ENCODE data around the gene RAB35.

The RAB35 gene

GRCh38 chr12:120132054-120132836, 15.7 kb upstream of the RAB35 start:
- FAIRE-seq: no peak

DNA sequence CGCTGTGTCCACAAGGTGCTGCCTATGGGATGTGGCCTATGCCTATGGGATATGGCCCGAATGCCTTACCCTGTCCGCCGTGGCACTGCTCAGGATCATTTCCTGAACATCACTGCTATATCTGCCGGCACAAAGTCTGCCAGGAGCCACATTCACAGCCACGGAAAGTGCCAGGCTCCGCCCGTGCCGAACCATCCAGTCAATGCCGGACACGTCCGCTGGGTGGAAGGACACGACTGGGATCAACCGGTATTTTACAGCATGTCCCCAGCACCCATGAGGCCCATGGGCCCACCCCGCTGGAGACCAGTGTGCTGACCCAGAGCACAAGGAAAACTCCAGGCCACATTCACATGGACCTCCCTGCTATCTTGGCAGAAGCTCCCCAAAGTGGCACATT, 14.6 kb upstream of the RAB35 start:
- no peak for FAIRE-seq

- FAIRE-seq: no peak
Observed at GRCh38 chr12:120130011-120130410, 13.5 kb upstream of the RAB35 start.

DNA sequence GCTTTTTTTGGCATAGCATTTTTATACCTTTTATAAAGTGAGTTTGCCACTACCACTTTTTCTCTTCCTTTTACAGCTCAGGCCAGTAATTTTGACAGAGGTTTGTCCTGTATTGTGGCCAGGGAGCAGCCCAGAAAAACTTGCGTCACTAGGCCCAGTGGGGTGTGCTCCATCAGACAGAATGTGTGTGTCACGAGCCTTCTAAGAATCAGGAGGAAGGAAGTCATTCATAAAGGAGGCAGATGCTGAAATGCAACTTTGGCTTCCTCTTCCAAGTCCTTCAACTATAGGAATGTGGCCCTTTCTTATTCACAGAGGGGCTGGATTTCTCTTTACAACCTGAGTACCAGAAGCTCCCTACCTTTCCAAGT, 10.1 kb upstream of the RAB35 start:
- no peak for FAIRE-seq

DNA sequence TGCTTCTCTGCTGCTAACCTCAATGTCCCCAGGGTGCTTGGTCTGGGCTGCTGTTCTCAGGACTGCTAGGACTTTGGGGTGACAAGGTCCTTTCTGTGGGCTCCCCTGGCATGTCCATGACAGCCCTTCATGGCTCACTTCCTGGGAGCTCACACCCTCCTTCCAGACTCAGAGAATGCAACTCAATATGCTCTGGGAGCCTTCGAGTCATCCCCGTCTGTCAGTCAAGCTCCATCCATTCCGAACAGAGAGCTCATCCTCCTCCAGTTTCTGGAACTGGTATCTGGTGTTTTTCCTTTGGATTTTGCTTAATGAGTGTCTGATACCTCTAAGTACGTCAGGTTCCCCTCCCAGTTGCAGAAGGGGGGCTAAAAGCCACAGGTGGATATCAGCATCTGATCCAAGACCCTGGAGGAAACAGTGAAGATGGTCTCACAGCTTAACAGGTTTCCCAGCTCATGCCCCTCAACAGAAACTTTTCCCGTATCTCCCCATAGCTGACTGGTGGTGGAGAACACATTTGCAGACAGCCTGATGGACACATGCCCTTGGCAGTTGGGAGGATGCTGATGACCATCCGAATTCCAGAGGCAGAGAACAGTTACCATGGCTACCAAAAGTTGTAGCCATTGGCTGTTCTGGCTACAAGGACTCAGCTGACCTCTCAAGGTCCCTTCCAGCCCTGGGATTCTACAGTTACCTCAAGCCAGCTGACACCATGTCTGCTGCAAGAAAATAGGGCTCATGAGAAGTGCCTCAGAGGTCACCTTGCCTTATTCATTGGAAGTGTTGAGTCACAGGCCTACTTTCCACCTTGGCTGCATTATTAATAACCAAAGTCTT, 9.5 kb upstream of the RAB35 start:
- FAIRE-seq: no peak

GRCh38 chr12:120125029-120125428, 8.5 kb upstream of the RAB35 start:
- FAIRE-seq: no peak

DNA sequence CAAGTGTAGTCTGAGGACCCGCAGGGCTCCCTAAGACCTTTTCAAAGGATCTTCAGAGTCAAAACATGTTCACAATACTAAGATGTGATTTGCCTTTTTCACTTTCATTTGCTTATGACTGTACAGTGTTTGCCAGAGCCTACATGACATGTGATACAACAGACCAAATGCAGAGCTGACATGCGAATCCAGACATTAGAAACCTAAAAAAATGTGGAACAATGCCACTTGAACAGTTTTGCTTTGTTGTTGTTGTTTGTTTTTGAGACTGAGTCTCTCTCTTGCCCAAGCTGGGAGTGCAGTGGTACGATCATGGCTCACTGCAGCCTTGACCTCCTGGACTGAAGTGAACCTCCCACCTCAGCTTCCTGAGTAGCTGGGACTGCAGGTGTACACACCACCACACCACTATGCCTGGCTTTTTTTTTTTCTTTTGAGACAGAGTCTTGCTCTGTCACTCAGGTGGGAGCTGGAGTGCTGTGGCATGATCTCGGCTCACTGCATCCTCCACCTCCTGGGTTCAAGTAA, 5.3 kb upstream of the RAB35 start:
- FAIRE-seq: no peak

DNA sequence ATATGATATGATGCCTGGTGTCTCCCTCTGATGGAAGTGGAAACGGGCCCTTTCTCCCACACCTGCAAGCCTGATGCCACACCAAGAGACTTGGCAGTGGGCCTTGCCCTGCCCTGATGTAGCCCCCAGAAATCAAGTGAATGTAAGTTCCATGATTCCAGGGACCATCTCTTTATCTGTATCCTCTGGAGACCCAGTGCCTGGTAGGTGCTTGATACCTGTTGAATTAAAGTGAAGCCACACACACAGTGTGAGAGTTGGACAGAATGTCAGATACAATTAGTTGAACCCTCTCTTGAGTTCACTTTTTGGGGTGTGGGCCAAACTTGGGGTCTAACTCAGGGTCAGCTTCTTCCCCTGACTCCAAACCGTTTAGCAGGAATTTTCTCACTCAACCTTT, 4.8 kb upstream of the RAB35 start:
- FAIRE-seq: no peak

DNA sequence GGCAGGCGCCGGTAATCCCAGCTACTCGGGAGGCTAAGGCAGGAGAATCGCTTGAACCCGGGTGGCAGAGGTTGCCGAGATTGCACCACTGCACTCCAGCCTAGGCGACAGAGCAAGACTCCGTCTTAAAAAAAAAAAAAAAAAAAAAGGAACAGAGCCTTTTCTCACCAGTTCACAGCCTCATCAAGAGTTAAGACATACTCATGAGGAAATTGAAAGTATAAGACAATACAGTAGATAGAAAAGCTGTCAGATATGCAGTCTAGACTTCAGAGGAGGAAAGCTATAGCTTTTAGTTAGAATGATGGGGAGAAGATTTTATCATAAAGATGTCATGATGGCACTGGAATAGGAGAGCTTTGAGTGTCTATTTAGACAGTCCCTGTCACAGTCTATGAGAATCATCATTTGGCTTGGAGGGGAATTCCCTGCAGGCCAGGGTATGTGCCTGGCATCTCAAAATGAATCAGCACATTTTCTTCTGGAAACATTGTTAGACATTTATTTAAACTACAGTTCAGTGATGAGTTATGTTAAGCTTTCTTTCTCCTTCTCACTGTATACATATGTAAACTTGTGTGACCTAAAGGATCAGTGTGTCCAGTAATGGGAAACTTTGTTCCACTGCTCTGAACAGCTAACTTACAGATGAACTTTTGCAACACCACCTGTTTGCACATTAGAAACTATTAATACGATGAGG, 2.9 kb upstream of the RAB35 start:
- no peak for FAIRE-seq

- FAIRE-seq: no peak
Observed at GRCh38 chr12:120118321-120119061, 1.9 kb upstream of the RAB35 start.

GRCh38 chr12:120117961-120118320, 1.4 kb upstream of the RAB35 start:
- no peak for FAIRE-seq

GRCh38 chr12:120116792-120117651, 469 bp upstream of the RAB35 start:
- no peak for FAIRE-seq

- no peak for FAIRE-seq
Observed at GRCh38 chr12:120115692-120116440, 687 bp downstream of the RAB35 start.

DNA sequence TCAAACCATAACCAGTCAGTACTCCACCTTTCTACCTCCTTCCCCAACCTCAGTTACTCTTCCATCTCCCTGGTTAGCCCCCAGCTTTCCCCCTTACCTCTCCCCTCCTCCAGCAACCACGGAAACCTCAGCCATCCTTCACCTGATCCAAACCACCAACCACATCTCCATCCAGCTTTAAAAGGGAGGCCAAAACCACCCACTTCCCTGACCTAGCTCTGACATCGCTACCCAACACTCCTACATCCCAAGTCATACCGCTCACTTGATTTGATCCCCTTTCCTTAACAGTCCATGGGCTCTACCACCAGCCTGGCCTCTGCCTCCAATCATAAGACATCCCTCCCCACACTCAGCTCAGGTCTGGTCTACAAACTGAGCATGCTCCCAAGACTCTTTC, 1.5 kb downstream of the RAB35 start:
- FAIRE-seq: no peak

DNA sequence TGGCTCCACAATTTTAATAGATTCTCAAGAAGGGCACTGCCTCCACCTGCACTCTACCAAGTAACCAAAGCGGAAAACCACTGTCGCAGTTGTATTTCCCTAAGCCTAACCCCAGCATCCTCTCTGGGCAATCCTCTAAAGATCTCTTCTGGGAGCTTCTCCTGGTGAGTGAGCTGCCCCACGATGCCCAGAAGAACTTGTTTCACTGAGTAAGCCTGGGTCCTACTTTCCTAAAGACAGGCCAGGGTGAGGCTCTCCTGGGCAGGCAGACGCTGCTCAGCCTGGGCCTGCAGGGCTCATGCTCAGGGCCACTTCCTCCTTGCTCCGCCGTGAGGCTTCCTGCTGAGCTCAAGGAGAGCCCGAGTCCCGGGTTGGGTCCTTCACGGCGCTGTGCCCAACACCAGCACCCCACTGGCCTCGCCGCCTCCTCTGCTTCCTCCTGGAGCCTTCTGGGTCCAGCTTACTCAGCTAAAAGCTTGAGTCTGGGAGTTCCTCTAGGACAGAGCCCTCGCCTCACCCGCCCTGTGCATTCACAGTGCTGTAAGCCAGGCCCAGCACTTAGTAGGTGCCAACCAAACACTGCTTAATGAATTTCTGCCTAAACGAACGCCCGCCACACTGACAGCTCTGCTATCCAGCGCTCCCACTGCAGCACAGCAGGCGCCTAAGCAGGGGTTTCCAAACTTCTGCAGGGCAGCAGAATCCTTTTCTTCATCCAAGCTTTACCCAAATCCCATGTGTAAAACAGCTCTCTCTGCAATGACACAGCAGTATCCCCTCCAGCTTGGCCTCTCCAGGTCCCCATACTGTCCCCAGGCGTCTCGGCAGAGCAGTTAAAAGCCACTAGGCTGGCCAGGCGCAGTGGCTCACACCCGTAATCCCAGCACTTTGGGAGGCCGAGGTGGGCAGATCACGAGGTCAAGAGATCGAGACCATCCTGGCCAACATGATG, 5.7 kb downstream of the RAB35 start:
- FAIRE-seq: no peak

DNA sequence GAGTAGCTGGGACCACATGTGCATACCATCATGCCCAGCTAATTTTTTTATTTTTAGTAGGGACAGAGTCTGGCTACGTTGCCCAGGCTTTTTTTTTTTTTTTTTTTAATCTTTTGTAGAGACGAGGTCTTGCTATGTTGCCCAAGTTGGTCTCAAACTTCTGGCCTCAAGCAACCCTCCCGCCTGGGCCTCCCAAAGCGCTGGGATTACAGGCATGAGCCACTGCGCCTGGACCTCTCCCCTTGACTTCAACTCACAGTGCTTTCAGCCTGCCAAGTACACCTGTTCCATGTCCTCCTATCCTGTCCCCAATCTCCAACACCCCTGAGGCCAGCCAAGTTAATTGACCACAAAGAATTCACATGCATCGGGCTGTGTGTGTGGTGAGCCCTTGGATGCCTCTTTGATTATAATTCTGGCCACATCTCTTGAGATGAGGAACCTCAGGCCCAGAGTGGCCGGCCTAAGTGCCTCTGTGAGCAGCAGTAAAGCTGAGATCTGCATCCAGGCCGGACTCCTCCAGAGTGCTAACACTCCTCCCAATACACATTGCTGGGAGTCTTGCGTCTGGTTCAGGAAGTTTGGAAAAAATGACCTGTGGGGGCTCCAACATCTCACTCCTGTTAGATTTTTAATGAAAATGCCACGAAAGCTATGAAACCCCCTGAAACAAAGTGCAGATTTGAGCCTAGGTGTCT, 6.8 kb downstream of the RAB35 start:
- no peak for FAIRE-seq

DNA sequence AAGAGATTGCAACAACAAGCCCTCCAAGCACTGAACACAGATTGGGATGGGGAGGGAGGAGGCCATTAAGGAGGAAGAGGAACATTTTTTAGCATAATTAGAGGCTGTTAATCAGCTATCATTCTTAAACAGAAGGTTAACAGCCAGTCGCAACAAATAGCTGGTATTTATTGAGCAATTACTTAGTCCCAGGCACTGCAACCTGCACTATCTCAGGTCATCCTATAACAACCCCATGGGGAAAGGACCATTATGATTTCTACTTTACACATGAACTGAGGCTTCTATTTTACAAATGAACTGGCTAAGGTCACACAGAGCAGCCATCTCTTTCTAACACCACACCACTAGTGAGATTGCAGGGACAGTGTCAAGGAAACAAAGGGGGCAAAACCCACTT, 10.4 kb downstream of the RAB35 start:
- no peak for FAIRE-seq

- FAIRE-seq: no peak
Observed at GRCh38 chr12:120103371-120103770, 13.2 kb downstream of the RAB35 start.

- no peak for FAIRE-seq
Observed at GRCh38 chr12:120103044-120103338, 13.6 kb downstream of the RAB35 start.
